Amygdala (tissue), 56 donors: Measurements from ENCODE around the gene FRMD7.
"Not testable (repeated sequence)": the region's sequence is repeated elsewhere in the genome, so short reads cannot be mapped to it uniquely, and the experiment has no call there.

ENCODE experiments used
- DNase-seq, 56 donors: peaks; one replicate each; lab custom pipeline; 2025; lab: John Stamatoyannopoulos, UW

FRMD7 gene, protein sequence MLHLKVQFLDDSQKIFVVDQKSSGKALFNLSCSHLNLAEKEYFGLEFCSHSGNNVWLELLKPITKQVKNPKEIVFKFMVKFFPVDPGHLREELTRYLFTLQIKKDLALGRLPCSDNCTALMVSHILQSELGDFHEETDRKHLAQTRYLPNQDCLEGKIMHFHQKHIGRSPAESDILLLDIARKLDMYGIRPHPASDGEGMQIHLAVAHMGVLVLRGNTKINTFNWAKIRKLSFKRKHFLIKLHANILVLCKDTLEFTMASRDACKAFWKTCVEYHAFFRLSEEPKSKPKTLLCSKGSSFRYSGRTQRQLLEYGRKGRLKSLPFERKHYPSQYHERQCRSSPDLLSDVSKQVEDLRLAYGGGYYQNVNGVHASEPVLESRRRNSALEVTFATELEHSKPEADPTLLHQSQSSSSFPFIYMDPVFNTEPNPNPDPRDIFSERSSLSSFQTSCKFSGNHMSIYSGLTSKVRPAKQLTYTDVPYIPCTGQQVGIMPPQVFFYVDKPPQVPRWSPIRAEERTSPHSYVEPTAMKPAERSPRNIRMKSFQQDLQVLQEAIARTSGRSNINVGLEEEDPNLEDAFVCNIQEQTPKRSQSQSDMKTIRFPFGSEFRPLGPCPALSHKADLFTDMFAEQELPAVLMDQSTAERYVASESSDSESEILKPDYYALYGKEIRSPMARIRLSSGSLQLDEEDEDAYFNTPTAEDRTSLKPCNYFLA

DNA sequence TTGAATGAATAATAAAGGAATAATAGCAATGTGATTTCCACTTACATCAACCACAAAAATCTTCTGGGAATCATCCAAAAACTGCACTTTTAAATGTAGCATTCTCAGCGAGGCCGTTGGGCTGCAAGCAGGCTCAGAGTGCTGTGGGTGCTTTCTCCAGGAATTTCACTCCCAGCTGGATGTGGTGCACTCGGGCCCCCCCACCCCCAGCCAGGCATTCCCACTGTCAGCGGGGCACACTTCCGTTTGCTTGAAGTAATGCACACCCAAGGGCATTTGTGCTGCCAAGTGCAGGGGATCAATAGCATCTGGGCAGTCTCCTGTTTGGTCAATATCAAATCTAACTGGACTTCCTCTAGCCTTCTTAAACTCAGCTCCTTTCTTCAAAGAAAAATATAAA, at the start of gene FRMD7:
FRMD7 (minus strand) TSS at position 278 of the 400 bp plus-strand sequence; CDS start at position 102, 176 bp downstream.
- no peak for DNase-seq

DNA sequence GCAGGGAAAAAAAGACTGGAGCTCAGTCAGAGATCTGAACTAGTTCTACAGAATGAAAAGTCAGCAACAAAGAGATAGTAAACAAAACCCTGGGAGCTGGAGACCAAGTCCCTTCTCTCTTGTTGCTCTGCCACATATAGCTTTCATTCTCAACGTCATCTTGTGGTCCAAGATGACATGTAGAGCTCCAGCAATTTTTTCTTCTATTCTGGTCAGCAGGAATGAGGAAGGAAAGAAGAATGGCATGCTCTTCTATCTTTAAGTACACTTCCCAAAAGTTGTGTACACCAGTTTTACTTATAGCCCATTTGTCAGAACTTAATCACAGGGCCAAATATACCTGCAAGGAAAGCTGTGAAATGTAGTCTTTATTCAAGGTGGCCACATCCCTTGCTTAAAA, 45.8 kb upstream of the FRMD7 start:
- DNase-seq: no peak

DNA sequence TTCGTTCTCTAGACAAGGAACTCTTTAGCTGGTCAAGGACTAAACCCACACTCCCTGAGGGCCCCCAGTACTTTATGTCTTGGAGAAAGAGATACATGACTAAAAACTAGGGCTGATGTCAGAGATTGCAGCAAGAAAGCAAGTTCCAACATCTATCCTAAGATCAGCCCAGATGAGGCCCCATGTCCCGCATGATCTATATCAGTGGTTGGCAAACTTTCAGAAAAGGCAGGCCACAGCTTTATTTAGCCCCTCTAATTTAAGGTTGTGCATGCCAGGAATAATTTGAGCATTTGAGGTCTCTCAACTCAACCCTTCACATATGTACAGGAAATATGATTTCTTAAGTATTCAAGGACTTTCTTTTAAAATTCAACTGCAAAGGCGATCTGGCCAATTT, 44.1 kb upstream of the FRMD7 start:
- DNase-seq: no peak

GRCh38 chrX:132171478-132171877, 43.7 kb upstream of the FRMD7 start:
- DNase-seq: no peak

- no peak for DNase-seq
Measured at GRCh38 chrX:132169554-132169953, 41.7 kb upstream of the FRMD7 start.

DNA sequence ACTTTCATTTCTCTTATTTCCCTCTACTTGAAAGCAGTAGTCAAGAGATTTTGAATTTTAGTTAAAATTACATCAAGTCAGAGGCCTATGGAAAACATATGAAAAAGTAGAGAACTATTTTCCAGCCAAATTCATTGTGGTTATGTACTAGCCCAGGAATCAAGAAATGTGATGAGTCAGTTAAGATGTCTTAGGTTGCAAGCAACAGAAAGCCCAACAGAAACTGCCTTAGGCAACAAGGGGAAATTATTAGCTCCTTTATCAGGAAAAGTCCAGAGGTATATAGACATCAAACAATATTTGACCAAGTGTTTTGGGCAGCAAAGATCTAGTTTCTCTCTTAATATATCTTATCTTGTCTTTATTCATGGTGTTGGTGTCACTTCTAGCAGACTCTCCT, 37.8 kb upstream of the FRMD7 start:
- DNase-seq: no peak

GRCh38 chrX:132165005-132165404, 37.2 kb upstream of the FRMD7 start:
- no peak for DNase-seq

- DNase-seq: not testable (repeated sequence)
Measured at GRCh38 chrX:132163094-132163493, 35.3 kb upstream of the FRMD7 start.

- DNase-seq: no peak
Measured at GRCh38 chrX:132153166-132153565, 25.3 kb upstream of the FRMD7 start.

GRCh38 chrX:132146456-132146855, 18.6 kb upstream of the FRMD7 start:
- no peak for DNase-seq

- no peak for DNase-seq
Measured at GRCh38 chrX:132144061-132144460, 16.2 kb upstream of the FRMD7 start.

GRCh38 chrX:132125906-132126305, 1.9 kb downstream of the FRMD7 start:
- no peak for DNase-seq

DNA sequence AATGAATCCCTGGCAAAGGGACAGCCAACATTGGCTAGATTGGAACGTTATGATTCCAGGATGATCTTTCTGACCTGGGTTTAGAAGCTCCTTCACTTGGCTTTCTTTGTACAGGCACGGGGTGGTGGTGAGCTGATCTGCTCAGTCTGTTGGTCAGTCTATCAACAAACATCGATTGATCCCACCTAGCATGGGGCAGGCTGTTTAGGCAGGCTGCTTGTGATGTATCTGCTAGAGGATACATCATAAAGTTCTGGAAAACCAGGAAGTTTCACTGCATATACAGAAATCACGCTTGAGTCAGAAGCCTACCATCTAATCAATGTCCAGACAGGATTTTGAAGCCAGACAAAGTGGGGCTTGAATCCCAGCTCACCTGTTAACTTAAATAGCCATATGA, 6.9 kb downstream of the FRMD7 start:
- DNase-seq: no peak

DNA sequence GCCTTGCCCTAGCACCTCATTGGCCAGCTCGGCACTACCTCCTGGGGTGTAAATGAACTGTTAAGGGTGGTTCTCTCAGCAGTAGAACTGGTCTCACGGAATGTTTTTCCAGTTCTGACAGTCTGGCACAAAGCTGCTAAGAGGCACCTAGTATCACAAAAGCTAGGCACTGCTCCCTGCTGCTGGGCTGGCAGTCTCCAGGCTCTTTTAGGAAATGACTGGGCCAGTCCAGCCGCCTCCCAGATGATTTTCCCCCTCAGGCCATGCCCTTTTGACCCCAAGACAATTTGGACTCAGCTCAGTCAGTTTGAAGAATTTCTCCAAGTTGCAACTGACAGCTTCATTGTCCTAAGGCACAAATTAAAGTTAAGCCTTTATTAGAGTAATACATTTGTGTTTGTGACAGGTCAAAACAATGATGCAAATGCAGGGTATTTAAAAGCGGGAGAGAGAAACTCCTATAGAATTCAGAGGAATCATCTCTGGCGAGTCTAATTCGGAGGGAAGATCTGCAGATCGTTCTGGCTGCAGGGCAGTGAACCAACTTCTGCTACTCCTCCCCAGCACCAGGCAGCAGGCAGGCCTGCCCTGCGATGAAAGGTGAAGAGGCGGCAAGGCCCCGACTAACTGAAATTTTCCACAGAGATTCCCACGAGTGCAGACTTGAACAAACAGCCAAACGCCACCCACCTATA, 7.9 kb downstream of the FRMD7 start:
- no peak for DNase-seq

DNA sequence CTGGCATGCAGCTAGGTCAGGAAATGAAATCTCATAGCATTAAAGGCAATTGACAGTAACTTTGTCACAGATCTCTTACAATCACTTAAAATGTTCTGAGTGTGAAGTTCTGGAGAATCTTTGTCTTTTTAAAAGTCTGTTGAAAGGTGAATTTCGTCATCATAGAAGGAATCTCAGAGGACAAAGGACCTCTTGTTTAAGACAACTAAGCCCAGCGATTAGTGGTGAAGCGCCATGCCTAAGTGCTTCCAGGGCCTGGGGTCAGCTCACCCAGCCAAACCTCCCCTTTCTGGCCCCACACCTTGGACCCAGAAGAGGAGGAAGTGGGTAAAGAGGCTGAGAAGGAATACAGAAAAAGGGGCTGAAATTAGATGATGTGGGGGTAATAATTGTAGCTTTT, 8.5 kb downstream of the FRMD7 start:
- DNase-seq: no peak

DNA sequence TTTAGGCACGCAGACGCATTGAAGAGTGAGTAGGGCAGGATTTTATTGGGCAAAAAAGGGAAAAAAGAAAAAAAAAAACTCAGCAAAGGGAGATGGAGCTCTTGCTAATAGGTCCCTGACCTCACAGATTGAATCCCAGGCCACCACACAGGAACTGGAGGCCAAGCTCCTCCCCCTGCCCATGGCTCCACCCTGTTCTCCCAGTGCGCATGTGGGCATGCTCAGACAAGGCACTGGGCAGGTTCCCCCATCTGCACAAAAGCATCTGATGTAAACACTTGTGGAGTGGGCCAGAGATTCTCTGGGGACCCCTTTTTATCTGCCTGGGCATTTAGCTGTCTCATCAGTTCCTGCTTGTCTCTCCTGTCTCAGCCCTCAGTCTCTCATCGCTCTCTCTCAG, 9.5 kb downstream of the FRMD7 start:
- DNase-seq: no peak

DNA sequence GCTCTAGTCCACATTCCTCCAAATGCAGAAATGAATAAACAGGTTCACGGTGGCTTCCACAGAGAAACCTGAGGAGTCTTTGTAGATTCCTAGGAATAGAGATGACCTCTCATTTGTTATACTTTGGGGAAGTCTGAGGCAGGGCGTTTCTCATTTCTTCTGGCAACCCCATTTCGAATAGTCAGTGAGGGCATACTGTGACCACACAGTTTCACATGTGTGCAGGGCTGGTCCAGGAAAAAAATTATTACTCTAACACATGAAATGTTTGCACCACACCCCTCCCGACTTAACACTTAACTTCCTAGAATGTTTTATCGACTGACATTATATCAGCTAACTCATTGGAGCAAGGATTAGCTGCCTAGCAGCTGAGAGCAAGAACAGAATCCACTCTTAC, 12.0 kb downstream of the FRMD7 start:
- no peak for DNase-seq

- no peak for DNase-seq
Measured at GRCh38 chrX:132114607-132115006, 13.2 kb downstream of the FRMD7 start.

DNA sequence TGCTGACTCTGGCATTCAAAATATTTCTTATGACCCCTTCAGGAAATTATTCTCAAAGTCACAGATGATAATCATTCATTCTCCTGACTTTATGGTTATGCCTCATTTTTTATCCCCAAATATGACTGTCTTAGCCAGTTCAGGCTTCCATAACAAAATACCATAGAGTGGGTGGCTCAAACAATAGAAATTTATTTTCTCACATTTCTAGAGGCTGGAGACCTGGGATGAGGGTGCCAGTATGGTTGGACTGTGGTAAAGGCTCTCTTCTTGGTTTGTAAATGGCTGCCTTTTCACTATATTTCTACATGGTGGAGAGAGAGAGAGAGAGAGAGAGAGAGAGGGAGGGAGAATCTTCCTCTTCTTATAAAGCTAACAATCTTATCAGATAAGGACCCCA, 20.5 kb downstream of the FRMD7 start:
- no peak for DNase-seq

DNA sequence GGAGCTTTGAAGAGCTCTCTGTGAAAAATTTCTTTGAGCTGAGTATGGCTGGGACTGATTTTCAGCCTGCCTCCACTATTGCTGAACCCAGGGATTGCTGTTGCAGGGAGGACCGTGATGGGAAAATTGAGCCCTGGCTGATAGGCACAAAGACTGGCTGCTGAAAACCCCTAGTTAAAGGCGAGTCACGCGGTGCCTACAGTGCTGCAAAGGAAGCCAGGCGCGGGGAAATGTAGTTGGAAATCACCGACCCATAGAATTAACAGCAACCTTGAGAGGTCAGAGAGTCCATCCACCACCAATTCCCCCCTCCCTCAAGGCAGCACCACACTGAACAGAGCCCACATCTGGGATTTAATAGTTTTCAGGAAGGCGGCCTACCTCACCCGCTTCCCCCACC, 26.0 kb downstream of the FRMD7 start:
- no peak for DNase-seq

DNA sequence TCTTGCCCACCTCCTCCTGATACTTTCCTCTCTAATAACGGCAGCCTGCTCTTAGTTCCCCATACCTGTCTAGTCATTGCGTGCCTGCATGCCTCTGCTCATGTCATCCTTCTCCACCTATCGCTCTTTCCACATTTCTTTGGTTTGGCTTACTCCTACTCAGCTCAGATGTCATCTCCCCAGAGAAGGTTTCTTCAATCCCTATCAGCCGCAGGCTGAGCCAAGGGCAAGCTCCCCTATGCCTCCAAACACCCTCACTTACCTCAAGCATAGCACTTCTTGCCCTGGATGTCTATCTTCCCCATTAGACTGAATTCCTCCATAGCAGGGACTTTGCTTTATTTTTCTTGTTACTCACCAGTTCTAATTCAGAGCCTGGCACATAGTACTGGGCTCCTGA, 26.6 kb downstream of the FRMD7 start:
- no peak for DNase-seq

DNA sequence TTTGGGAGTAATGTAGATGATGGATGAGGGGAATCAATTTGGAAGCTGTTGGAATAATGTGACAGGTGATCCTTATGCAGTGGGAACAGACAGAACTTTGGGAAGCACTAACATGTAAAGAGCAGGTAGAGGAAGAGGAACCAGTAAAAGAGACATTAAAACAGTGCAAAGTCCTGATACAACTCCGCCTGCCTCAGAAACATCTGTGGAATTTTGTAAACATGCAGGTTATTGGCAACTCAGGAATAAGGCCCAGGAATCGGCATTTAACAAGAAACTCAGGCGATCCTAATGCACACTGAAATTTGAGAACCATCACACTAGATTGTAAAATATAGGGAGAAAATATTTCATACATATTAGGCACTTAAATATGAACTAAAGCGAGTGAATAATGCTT, 29.1 kb downstream of the FRMD7 start:
- not testable (repeated sequence) for DNase-seq
